Fibroblast of skin of right biceps (primary cell): ENCODE results near the gene DDAH1.
"Not testable (repeated sequence)": the region's sequence is repeated elsewhere in the genome, so short reads cannot be mapped to it uniquely, and the experiment has no call there.

Experiments used
- DNase-seq: peaks from one replicate; pipeline ENCODE4 v3.0.0-alpha.2; 2013

DDAH1 gene

GRCh38 chr1:85356130-85356529, 108.8 kb downstream of the DDAH1 start:
- DNase-seq = no peak

- DNase-seq = no peak
These were observed 112.9 kb downstream of the DDAH1 start for GRCh38 chr1:85352055-85352454.

- no peak for DNase-seq
These were observed 113.6 kb downstream of the DDAH1 start for GRCh38 chr1:85351202-85351828.

GRCh38 chr1:85349224-85349623, 115.7 kb downstream of the DDAH1 start:
- no peak for DNase-seq

- DNase-seq = no peak
These were observed 117.1 kb downstream of the DDAH1 start for GRCh38 chr1:85347908-85348307.

GRCh38 chr1:85347275-85347674, 117.7 kb downstream of the DDAH1 start:
- not testable (repeated sequence) for DNase-seq

GRCh38 chr1:85344256-85344694, 120.7 kb downstream of the DDAH1 start:
- peak; percentile 62 for DNase-seq

- DNase-seq = peak; percentile 94
These were observed 121.2 kb downstream of the DDAH1 start for GRCh38 chr1:85343612-85344255.

GRCh38 chr1:85343213-85343611, 121.7 kb downstream of the DDAH1 start:
- DNase-seq = no peak

GRCh38 chr1:85342207-85342606, 122.8 kb downstream of the DDAH1 start:
- peak; percentile 75 for DNase-seq

GRCh38 chr1:85340427-85340826, 124.5 kb downstream of the DDAH1 start:
- DNase-seq = no peak

- no peak for DNase-seq
These were observed 125.1 kb downstream of the DDAH1 start for GRCh38 chr1:85339656-85340399.

GRCh38 chr1:85339089-85339488, 125.9 kb downstream of the DDAH1 start:
- peak; percentile 53 for DNase-seq

GRCh38 chr1:85334962-85335361, 130.0 kb downstream of the DDAH1 start:
- peak; percentile 49 for DNase-seq

- DNase-seq = no peak
These were observed 131.8 kb downstream of the DDAH1 start for GRCh38 chr1:85333186-85333585.

- DNase-seq = no peak
These were observed 132.4 kb downstream of the DDAH1 start for GRCh38 chr1:85332575-85332974.

GRCh38 chr1:85330711-85331290, 134.2 kb downstream of the DDAH1 start:
- DNase-seq = peak; percentile 100

- DNase-seq = peak; percentile 98
These were observed 134.7 kb downstream of the DDAH1 start for GRCh38 chr1:85330214-85330631.

GRCh38 chr1:85328713-85329397, 136.1 kb downstream of the DDAH1 start:
- peak; percentile 99 for DNase-seq

- no peak for DNase-seq
These were observed 137.2 kb downstream of the DDAH1 start for GRCh38 chr1:85327759-85328158.

GRCh38 chr1:85326851-85327250, 138.1 kb downstream of the DDAH1 start:
- DNase-seq = no peak

- no peak for DNase-seq
These were observed 138.6 kb downstream of the DDAH1 start for GRCh38 chr1:85326336-85326735.

GRCh38 chr1:85325920-85326319, 139.0 kb downstream of the DDAH1 start:
- DNase-seq = peak; percentile 43
